WTC11 (cell line): ENCODE results near the gene ZNF362. TPM values are rescaled to one million over a fixed set of nuclear protein-coding genes. Genes with fewer than 3 reads are reported as not detected.

Experiments used
- ATAC-seq: fragments of 200-7000 bp; cut with Tn5 transposase; 2 replicates; pipeline ENCODE4 v1.10.0; 2021; ENCODE audit warnings: mild to moderate bottlenecking, moderate library complexity
- CTCF ChIA-PET: fragments of 300-600 bp; sonication (Branson Sonifier 250); formaldehyde crosslinking; loops from one replicate; lab custom pipeline; 2021; ENCODE audit warnings: antibody characterized with exemption; lab: Charles Lee
- POLR2A ChIA-PET: fragments of 350-600 bp; sonication (Branson Sonifier 250); formaldehyde crosslinking; loops from one replicate; lab custom pipeline; 2021; ENCODE audit warnings: antibody characterized with exemption; lab: Charles Lee
- DNase-seq: peaks from one replicate; pipeline ENCODE4 v3.0.0; 2021; ENCODE audit warnings: low spot score
- H3K27ac Mint-ChIP-seq: 2 replicates; pipeline ENCODE4 v1.8.0; 2021; ENCODE audit warnings: mixed read lengths
- H3K27me3 Mint-ChIP-seq: 2 replicates; pipeline ENCODE4 v1.8.0; 2021; ENCODE audit warnings: low read depth, mild to moderate bottlenecking, moderate library complexity, mixed read lengths
- H3K36me3 Mint-ChIP-seq: 2 replicates; pipeline ENCODE4 v1.8.0; 2021; ENCODE audit warnings: mixed read lengths
- H3K4me1 Mint-ChIP-seq: 2 replicates; pipeline ENCODE4 v1.8.0; 2022; ENCODE audit warnings: mixed read lengths
- H3K4me3 Mint-ChIP-seq: 2 replicates; pipeline ENCODE4 v1.8.0; 2021; ENCODE audit warnings: mild to moderate bottlenecking, moderate library complexity, mixed read lengths
- H3K9me3 Mint-ChIP-seq: 2 replicates; pipeline ENCODE4 v1.8.0; 2021; ENCODE audit warnings: mixed read lengths
- ELF4 ChIP-seq: sonication (generic); formaldehyde crosslinking; IDR thresholded peaks from 2 replicates; pipeline ENCODE4 v1.8.1; 2022; ENCODE audit warnings: low read depth, mild to moderate bottlenecking, moderate library complexity, missing genetic modification reagents
- ESRRA ChIP-seq: sonication (generic); formaldehyde crosslinking; IDR thresholded peaks from 2 replicates; pipeline ENCODE4 v1.8.1; 2022; ENCODE audit warnings: mild to moderate bottlenecking, missing genetic modification reagents, borderline replicate concordance
- GABPB1 ChIP-seq: sonication (generic); formaldehyde crosslinking; IDR thresholded peaks from 2 replicates; pipeline ENCODE4 v1.8.1; 2023; ENCODE audit warnings: mild to moderate bottlenecking, missing genetic modification reagents
- HMGA2 ChIP-seq: fragments of 250-450 bp; sonication (Bioruptor Pico); IDR thresholded peaks from 2 replicates; pipeline ENCODE4 v1.4.0; 2021; ENCODE audit warnings: mild to moderate bottlenecking, moderate library complexity
- RELA ChIP-seq: sonication (generic); formaldehyde crosslinking; IDR thresholded peaks from 2 replicates; pipeline ENCODE4 v1.8.1; 2022; ENCODE audit warnings: missing genetic modification reagents, mild to moderate bottlenecking, borderline replicate concordance
- SMAD4 ChIP-seq: sonication (generic); formaldehyde crosslinking; IDR thresholded peaks from 2 replicates; pipeline ENCODE4 v1.8.0; 2022; ENCODE audit warnings: mild to moderate bottlenecking, missing genetic modification reagents
- TCF7 ChIP-seq: sonication (generic); formaldehyde crosslinking; IDR thresholded peaks from 2 replicates; pipeline ENCODE4 v1.8.0; 2022; ENCODE audit warnings: mild to moderate bottlenecking, low read depth, missing genetic modification reagents, moderate library complexity
- TP53 ChIP-seq: sonication (generic); formaldehyde crosslinking; IDR thresholded peaks from 2 replicates; pipeline ENCODE4 v1.8.1; 2023; ENCODE audit warnings: mild to moderate bottlenecking, missing genetic modification reagents
- total RNA-seq: library from RNA; stranded (reverse); gene quantifications from 3 replicates; pipeline ENCODE4 v1.2.3, GENCODE V29; 2021
- TF ChIP-seq, protein P1 (sequence below): fragments of 250-450 bp; sonication (Bioruptor Pico); IDR thresholded peaks from 2 replicates; pipeline ENCODE4 v1.9.0; 2021; ENCODE audit warnings: mild to moderate bottlenecking
- TF ChIP-seq, protein P2 (sequence below): fragments of 250-450 bp; sonication (Bioruptor Pico); IDR thresholded peaks from 2 replicates; pipeline ENCODE4 v2.1.2; 2022; ENCODE audit warnings: mild to moderate bottlenecking, moderate library complexity
- TF ChIP-seq, protein P3 (sequence below): fragments of 250-450 bp; sonication (Bioruptor Pico); conservative IDR thresholded peaks from 2 replicates; pipeline ENCODE4 v1.9.0; 2021; ENCODE audit warnings: mild to moderate bottlenecking
- TF ChIP-seq, protein P4 (sequence below): sonication (generic); formaldehyde crosslinking; IDR thresholded peaks from 2 replicates; pipeline ENCODE4 v1.8.1; 2023; ENCODE audit warnings: mild to moderate bottlenecking, missing genetic modification reagents, moderate library complexity
- TF ChIP-seq, protein P5 (sequence below): sonication (generic); formaldehyde crosslinking; IDR thresholded peaks from 2 replicates; pipeline ENCODE4 v1.8.1; 2023; ENCODE audit warnings: mild to moderate bottlenecking, moderate library complexity, missing genetic modification reagents
- TF ChIP-seq, protein P6 (sequence below): sonication (generic); formaldehyde crosslinking; IDR thresholded peaks from 2 replicates; pipeline ENCODE4 v1.8.0; 2022; ENCODE audit warnings: missing genetic modification reagents
- TF ChIP-seq, protein P7 (sequence below): sonication (generic); formaldehyde crosslinking; IDR thresholded peaks from 2 replicates; pipeline ENCODE4 v1.8.1; 2023; ENCODE audit warnings: mild to moderate bottlenecking, missing genetic modification reagents, moderate library complexity
- TF ChIP-seq, protein P8 (sequence below): sonication (generic); formaldehyde crosslinking; IDR thresholded peaks from 2 replicates; pipeline ENCODE4 v1.8.1; 2022; ENCODE audit warnings: mild to moderate bottlenecking, moderate library complexity, missing genetic modification reagents
- TF ChIP-seq, protein P9 (sequence below): sonication (generic); formaldehyde crosslinking; IDR thresholded peaks from 2 replicates; pipeline ENCODE4 v1.8.0; 2022; ENCODE audit warnings: mild to moderate bottlenecking, missing genetic modification reagents

ZNF362 gene
- total RNA-seq, 1 experiment from 2014 or later: 24.2 TPM

DNA sequence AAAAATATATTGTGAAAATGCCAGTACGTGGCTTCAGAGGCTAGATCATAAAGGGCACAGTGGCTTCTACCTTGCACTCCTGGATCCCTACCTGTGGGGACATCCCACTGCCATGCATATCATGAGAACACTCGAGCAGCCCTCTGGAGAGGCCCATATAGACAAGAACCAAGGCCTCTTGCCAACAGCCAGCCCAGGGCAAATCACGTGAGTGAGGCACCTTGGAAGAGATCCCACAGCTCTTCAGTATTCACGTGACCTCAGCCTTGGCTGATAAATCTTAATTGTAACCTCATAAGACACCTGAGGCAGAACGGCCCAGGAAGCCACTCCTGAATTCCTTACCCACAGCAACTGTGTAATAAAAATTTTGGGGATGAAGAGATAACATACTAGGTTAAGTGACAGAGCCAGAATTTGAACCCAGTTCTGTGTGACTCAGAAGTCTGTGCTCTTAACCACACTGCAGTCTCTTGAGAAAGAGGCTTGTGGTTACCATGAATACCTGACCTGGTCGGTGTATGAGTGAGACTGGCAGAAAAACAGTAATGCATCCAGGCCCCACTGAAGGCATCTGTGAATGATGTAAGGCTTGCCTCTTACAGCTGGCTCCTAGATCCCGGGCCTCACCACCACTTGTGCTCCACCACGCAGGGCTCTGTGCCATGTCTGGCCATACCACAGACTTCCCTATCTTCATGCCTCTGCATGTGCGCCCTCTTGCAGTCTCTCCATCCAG lies 71.5 kb downstream of the ZNF362 start:
- no peak for ATAC-seq
- Mint-ChIP-seq H3K27me3 (no peaks in the 10 kb centered on the region; the same call in 1 of the 2 replicates), H3K27ac (no peak overlapping the region), H3K9me3 (no peaks in the 10 kb centered on the region), H3K36me3 (no peaks in the 10 kb centered on the region), H3K4me1 (no peaks in the 10 kb centered on the region), H3K4me3 (no peak overlapping the region)
- ChIA-PET CTCF (interaction anchor here (3.8 kb wide), 1 partner anchor 32 kb away, joined by 11 read pairs; no protein-coding TSS in a partner anchor), POLR2A (no interaction called here)
- no peak for DNase-seq
- TF ChIP-seq TP53 (no peak), ELF4 (CRISPR knock-in tag) (no peak), HMGA2 (CRISPR knock-in tag) (no peak), GABPB1 (no peak), SMAD4 (CRISPR knock-in tag) (no peak), ESRRA (CRISPR knock-in tag) (no peak), TCF7 (CRISPR knock-in tag) (no peak), RELA (no peak)
- TF ChIP-seq, protein P1, sequence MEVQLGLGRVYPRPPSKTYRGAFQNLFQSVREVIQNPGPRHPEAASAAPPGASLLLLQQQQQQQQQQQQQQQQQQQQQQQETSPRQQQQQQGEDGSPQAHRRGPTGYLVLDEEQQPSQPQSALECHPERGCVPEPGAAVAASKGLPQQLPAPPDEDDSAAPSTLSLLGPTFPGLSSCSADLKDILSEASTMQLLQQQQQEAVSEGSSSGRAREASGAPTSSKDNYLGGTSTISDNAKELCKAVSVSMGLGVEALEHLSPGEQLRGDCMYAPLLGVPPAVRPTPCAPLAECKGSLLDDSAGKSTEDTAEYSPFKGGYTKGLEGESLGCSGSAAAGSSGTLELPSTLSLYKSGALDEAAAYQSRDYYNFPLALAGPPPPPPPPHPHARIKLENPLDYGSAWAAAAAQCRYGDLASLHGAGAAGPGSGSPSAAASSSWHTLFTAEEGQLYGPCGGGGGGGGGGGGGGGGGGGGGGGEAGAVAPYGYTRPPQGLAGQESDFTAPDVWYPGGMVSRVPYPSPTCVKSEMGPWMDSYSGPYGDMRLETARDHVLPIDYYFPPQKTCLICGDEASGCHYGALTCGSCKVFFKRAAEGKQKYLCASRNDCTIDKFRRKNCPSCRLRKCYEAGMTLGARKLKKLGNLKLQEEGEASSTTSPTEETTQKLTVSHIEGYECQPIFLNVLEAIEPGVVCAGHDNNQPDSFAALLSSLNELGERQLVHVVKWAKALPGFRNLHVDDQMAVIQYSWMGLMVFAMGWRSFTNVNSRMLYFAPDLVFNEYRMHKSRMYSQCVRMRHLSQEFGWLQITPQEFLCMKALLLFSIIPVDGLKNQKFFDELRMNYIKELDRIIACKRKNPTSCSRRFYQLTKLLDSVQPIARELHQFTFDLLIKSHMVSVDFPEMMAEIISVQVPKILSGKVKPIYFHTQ (CRISPR knock-in tag): no peak
- TF ChIP-seq, protein P2, sequence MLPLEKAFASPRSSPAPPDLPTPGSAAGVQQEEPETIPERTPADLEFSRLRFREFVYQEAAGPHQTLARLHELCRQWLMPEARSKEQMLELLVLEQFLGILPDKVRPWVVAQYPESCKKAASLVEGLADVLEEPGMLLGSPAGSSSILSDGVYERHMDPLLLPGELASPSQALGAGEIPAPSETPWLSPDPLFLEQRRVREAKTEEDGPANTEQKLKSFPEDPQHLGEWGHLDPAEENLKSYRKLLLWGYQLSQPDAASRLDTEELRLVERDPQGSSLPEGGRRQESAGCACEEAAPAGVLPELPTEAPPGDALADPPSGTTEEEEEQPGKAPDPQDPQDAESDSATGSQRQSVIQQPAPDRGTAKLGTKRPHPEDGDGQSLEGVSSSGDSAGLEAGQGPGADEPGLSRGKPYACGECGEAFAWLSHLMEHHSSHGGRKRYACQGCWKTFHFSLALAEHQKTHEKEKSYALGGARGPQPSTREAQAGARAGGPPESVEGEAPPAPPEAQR (CRISPR knock-in tag): no peak
- TF ChIP-seq, protein P3, sequence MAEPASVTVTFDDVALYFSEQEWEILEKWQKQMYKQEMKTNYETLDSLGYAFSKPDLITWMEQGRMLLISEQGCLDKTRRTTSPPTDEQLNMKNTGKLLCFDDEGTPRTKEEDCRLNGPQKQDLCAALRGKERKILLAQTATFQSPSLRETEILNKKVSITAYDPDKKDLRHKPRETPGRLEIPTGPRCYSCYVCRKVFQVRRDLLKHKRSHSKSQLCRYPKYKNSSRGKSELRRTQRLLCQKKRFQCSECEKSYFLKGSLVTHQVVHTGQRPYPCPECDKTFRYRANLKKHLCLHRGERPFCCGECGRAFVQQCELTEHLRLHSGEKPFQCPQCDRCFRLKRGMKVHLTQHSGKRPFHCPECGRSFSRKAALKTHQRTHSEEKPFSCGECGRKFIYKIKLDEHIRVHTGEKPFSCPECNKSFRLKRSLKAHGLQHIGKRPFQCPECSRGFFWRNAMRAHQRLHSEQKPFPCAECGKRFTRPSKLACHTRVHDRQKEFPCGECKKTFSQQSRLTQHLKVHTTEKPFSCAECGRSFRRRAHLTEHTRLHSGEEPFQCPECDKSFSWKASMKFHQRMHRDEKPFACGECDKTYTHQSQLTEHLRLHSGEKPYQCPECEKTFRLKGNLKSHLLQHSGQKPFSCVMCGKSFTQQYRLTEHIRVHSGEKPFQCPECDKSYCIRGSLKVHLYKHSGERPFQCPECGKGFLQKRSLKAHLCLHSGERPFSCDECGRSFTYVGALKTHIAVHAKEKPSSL (CRISPR knock-in tag): no peak
- TF ChIP-seq, protein P4, sequence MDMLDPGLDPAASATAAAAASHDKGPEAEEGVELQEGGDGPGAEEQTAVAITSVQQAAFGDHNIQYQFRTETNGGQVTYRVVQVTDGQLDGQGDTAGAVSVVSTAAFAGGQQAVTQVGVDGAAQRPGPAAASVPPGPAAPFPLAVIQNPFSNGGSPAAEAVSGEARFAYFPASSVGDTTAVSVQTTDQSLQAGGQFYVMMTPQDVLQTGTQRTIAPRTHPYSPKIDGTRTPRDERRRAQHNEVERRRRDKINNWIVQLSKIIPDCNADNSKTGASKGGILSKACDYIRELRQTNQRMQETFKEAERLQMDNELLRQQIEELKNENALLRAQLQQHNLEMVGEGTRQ (CRISPR knock-in tag): no peak
- TF ChIP-seq, protein P5, sequence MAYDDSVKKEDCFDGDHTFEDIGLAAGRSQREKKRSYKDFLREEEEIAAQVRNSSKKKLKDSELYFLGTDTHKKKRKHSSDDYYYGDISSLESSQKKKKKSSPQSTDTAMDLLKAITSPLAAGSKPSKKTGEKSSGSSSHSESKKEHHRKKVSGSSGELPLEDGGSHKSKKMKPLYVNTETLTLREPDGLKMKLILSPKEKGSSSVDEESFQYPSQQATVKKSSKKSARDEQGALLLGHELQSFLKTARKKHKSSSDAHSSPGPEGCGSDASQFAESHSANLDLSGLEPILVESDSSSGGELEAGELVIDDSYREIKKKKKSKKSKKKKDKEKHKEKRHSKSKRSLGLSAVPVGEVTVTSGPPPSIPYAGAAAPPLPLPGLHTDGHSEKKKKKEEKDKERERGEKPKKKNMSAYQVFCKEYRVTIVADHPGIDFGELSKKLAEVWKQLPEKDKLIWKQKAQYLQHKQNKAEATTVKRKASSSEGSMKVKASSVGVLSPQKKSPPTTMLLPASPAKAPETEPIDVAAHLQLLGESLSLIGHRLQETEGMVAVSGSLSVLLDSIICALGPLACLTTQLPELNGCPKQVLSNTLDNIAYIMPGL (CRISPR knock-in tag): no peak
- TF ChIP-seq, protein P6, sequence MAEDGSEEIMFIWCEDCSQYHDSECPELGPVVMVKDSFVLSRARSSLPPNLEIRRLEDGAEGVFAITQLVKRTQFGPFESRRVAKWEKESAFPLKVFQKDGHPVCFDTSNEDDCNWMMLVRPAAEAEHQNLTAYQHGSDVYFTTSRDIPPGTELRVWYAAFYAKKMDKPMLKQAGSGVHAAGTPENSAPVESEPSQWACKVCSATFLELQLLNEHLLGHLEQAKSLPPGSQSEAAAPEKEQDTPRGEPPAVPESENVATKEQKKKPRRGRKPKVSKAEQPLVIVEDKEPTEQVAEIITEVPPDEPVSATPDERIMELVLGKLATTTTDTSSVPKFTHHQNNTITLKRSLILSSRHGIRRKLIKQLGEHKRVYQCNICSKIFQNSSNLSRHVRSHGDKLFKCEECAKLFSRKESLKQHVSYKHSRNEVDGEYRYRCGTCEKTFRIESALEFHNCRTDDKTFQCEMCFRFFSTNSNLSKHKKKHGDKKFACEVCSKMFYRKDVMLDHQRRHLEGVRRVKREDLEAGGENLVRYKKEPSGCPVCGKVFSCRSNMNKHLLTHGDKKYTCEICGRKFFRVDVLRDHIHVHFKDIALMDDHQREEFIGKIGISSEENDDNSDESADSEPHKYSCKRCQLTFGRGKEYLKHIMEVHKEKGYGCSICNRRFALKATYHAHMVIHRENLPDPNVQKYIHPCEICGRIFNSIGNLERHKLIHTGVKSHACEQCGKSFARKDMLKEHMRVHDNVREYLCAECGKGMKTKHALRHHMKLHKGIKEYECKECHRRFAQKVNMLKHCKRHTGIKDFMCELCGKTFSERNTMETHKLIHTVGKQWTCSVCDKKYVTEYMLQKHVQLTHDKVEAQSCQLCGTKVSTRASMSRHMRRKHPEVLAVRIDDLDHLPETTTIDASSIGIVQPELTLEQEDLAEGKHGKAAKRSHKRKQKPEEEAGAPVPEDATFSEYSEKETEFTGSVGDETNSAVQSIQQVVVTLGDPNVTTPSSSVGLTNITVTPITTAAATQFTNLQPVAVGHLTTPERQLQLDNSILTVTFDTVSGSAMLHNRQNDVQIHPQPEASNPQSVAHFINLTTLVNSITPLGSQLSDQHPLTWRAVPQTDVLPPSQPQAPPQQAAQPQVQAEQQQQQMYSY (CRISPR knock-in tag): no peak
- TF ChIP-seq, protein P7, sequence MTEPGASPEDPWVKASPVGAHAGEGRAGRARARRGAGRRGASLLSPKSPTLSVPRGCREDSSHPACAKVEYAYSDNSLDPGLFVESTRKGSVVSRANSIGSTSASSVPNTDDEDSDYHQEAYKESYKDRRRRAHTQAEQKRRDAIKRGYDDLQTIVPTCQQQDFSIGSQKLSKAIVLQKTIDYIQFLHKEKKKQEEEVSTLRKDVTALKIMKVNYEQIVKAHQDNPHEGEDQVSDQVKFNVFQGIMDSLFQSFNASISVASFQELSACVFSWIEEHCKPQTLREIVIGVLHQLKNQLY (CRISPR knock-in tag): no peak
- TF ChIP-seq, protein P8, sequence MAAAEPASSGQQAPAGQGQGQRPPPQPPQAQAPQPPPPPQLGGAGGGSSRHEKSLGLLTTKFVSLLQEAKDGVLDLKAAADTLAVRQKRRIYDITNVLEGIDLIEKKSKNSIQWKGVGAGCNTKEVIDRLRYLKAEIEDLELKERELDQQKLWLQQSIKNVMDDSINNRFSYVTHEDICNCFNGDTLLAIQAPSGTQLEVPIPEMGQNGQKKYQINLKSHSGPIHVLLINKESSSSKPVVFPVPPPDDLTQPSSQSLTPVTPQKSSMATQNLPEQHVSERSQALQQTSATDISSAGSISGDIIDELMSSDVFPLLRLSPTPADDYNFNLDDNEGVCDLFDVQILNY (CRISPR knock-in tag): no peak
- TF ChIP-seq, protein P9, sequence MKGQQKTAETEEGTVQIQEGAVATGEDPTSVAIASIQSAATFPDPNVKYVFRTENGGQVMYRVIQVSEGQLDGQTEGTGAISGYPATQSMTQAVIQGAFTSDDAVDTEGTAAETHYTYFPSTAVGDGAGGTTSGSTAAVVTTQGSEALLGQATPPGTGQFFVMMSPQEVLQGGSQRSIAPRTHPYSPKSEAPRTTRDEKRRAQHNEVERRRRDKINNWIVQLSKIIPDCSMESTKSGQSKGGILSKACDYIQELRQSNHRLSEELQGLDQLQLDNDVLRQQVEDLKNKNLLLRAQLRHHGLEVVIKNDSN (CRISPR knock-in tag): no peak
